ENCODE data around the gene ZNF132. TPM values are rescaled to one million over a fixed set of nuclear protein-coding genes. Genes with fewer than 3 reads are reported as not detected.

Gene ZNF132
- total and polyA plus RNA-seq, 2 experiments from 2014 or later, result 2.2 to 5.2 TPM

- Mint-ChIP-seq H3K9me3 (peaks cover 2% of the 10 kb centered on the region; the same call in 1 of the 3 replicates), H3K36me3 (ENCODE audit: low read depth) (no peaks in the 10 kb centered on the region; the same call in 2 of the 3 replicates), H3K27me3 (ENCODE audit: insufficient read depth, low read depth, poor library complexity) (peaks cover 16% of the 10 kb centered on the region), H3K4me3 (no peak overlapping the region), H3K4me1 (peaks cover 3% of the 10 kb centered on the region; the same call in 2 of the 3 replicates), H3K27ac (no peak overlapping the region)
- peaks cover 4% of the 10 kb centered on the region; the same call in 1 of the 2 replicates for H3K9me2 ChIP-seq (ENCODE audit: insufficient read depth)
- no peak overlapping the region for H3K4me2 ChIP-seq
- ATAC-seq (no peak), DNase-seq (ENCODE audit: low spot score) (no peak)
- no peak overlapping the region for H3K4me3 ChIP-seq
- H3K36me3 ChIP-seq (ENCODE audit: insufficient read depth), result no peaks in the 10 kb centered on the region
- H2AFZ ChIP-seq, result no peak overlapping the region
- H3K4me1 ChIP-seq (ENCODE audit: insufficient read depth), result no peaks in the 10 kb centered on the region; the same call in 1 of the 2 replicates
- H4K20me1 ChIP-seq (replicated peaks; ENCODE audit: insufficient read depth), result no peaks in the 10 kb centered on the region
- no peak overlapping the region for H3K27ac ChIP-seq (ENCODE audit: low read depth)
- H3K79me2 ChIP-seq (replicated peaks; ENCODE audit: insufficient read depth), result no peaks in the 10 kb centered on the region
- no peak for TF ChIP-seq JUNB (IDR thresholded peaks at IDR 0.05; ENCODE audit: unreplicated experiment)
- no peak for TF ChIP-seq CTCF (conservative IDR thresholded peaks at IDR 0.05; ENCODE audit: low read depth in 2 of 2)
- no peak for TF ChIP-seq ETS1 (IDR thresholded peaks at IDR 0.05)
- no peak for TF ChIP-seq POLR2AphosphoS5 (IDR thresholded peaks at IDR 0.05; ENCODE audit: low read depth)
- TF ChIP-seq NANOG (IDR thresholded peaks at IDR 0.05; ENCODE audit: borderline replicate concordance), result no peak
- TF ChIP-seq ZNF114 (CRISPR knock-in tag; IDR thresholded peaks at IDR 0.05), result no peak
- TF ChIP-seq REST (IDR thresholded peaks at IDR 0.05; ENCODE audit: unreplicated experiment), result no peak
- TF ChIP-seq CREB1 (CRISPR knock-in tag; IDR thresholded peaks at IDR 0.05; ENCODE audit: low read depth), result no peak
- TF ChIP-seq ZNF331 (CRISPR knock-in tag; IDR thresholded peaks at IDR 0.05; ENCODE audit: low read depth), result no peak
- TF ChIP-seq EZH2 (IDR thresholded peaks at IDR 0.05; ENCODE audit: low read depth, unreplicated experiment), result no peak
- no peak for TF ChIP-seq EZH2phosphoT487 (IDR thresholded peaks at IDR 0.05; ENCODE audit: unreplicated experiment)
- no peaks in the 10 kb centered on the region for H3F3A ChIP-seq (replicated peaks; ENCODE audit: low read depth)
- peaks cover 4% of the 10 kb centered on the region; the same call in 1 of the 2 replicates for H3K27me3 ChIP-seq (ENCODE audit: insufficient read depth)
These were observed 16.2 kb upstream of the ZNF132 start for GRCh38 chr19:58456111-58456510.
